Rectal smooth muscle tissue (tissue), 1 donor: ENCODE results near the gene SPTBN5.

Experiments
- H3K27ac ChIP-seq: one replicate; pipeline ENCODE4 v1.7.0; 2013; ENCODE audit warnings: low read depth, low read length, inconsistent platforms
- H3K27me3 ChIP-seq: one replicate; pipeline ENCODE4 v1.7.0; 2013; ENCODE audit warnings: low read length; ENCODE audit not compliant: control insufficient read depth, insufficient read depth
- H3K36me3 ChIP-seq: one replicate; pipeline ENCODE4 v1.7.0; 2013; ENCODE audit warnings: low read length; ENCODE audit not compliant: control insufficient read depth, insufficient read depth
- H3K4me1 ChIP-seq: one replicate; pipeline ENCODE4 v1.7.0; 2013; ENCODE audit warnings: low read length; ENCODE audit not compliant: control insufficient read depth, insufficient read depth
- H3K4me3 ChIP-seq: one replicate; pipeline ENCODE4 v1.7.0; 2013; ENCODE audit warnings: low read length
- H3K9ac ChIP-seq: one replicate; pipeline ENCODE4 v1.7.0; 2013; ENCODE audit warnings: low read length

SPTBN5 gene

DNA sequence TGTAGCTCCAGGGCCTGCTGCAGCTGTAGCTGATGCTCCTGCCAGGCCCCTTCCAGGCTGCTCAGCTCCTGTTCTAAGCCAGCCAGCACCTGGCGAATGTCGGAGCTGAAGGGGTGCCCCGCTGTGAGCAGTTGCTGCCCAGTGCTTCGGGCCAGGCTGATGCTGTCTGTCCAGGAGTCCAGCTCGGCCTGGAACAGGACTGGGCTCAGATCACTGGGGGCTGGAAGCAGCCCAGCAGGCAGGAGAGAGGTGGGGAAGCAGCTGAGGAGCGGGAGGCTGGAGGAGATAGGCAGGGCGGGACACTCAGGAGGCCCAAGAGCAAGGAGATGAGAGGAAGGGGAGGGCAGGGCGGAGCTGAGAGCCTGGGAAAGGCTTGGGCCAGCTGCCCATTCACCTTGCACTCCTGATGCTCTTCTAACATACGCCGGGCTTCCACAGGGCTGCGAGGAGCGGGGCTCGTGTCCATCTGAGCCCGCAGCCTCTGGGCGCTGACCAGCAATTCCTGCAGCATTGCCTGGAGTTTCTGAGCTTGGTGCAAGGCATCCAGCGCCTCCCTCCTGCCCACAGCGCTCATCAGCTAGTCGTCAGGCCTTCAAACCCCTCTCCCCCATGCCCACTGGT lies 32.0 kb downstream of the SPTBN5 start:
- Histone ChIP-seq H3K9ac (no peak overlapping the region), H3K4me3 (no peak overlapping the region), H3K4me1 (no peaks in the 10 kb centered on the region), H3K27ac (no peak overlapping the region), H3K36me3 (no peaks in the 10 kb centered on the region), H3K27me3 (no peaks in the 10 kb centered on the region)

DNA sequence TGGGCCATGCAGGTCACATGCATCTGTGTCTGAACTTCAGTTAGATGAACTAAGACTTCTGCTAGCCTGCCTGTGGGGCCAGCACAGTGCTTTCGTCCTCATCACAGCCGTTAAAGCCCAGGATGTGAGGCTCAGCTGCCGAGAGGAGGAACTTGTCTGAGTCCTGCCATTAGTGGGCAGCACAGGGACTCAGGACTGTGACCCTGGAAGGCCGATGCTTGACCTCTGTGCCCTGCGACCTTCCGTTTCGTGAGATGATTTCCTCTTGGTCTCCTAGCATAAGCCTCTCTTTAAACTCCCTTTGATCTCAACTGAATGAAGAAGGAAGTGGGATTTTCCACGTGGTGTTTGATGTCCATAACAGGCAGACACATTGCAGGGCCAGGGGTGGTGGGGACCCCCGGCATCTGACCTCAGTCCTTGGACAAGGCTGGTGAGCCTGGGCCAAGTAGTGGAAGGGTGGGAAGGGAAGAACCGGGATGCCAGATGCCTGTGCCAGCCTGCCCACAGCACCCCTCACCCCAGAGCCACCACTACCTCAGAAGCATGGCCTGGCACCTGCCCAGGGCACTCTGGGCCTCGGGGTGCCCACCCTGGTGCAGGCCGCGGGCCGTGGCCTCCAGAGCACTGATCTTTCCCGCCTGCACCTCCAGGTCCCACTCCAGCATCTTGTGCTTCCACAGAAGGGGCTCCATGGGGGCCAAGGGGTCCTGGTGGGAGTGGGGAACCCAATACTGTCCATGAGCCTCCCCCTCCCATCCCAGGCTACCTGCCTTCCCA lies 33.6 kb downstream of the SPTBN5 start:
- no peak overlapping the region for H3K4me3 ChIP-seq
- H3K4me1 ChIP-seq = no peaks in the 10 kb centered on the region
- no peaks in the 10 kb centered on the region for H3K36me3 ChIP-seq
- H3K27ac ChIP-seq = no peak overlapping the region
- no peaks in the 10 kb centered on the region for H3K27me3 ChIP-seq
- H3K9ac ChIP-seq = no peak overlapping the region

DNA sequence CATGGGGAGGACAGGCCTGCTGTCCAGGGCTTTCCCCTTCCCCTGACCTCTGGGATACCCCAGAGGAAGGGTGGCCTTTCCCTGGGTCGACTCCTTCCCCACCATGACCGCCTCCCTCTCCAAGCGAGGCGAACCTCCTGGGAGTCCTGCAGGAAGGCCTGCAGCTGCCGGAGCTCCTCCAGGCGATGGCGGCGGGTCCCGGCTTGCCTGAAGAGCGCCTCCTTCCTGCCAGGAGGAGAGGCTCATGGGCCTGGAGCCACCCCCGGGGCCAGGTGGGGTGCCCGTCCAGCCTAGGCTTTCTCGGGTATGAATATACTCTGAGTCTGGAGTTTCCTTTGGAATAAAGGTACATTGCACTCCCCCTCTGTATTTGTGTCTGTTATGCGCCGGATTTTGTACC lies 35.1 kb downstream of the SPTBN5 start:
- Histone ChIP-seq H3K36me3 (no peaks in the 10 kb centered on the region), H3K4me1 (no peaks in the 10 kb centered on the region), H3K9ac (no peak overlapping the region), H3K4me3 (no peak overlapping the region), H3K27ac (no peak overlapping the region), H3K27me3 (no peaks in the 10 kb centered on the region)

DNA sequence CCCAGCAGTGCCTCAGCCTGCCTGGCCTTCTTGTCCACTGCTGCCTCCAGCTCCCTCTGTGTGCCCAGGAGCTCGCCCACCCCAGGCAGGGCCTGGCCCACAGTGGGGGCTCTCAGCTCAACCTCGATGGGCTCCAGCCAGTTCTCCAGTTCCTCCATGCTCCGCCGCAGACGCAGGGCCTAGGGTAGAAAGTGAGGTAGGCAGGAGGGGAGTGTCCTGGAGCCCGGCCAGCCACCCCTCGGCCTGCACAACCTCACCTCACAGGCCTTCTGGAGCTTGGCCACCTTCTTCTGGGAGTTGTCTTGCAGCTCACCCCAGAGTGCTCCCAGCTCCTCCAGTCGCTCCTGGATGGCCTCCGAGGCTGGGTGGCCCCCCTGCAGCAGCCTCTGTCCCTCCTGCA lies 36.5 kb downstream of the SPTBN5 start:
- H3K27me3 ChIP-seq = no peaks in the 10 kb centered on the region
- no peaks in the 10 kb centered on the region for H3K36me3 ChIP-seq
- H3K4me3 ChIP-seq = no peak overlapping the region
- no peaks in the 10 kb centered on the region for H3K4me1 ChIP-seq
- H3K27ac ChIP-seq = no peak overlapping the region
- no peak overlapping the region for H3K9ac ChIP-seq

DNA sequence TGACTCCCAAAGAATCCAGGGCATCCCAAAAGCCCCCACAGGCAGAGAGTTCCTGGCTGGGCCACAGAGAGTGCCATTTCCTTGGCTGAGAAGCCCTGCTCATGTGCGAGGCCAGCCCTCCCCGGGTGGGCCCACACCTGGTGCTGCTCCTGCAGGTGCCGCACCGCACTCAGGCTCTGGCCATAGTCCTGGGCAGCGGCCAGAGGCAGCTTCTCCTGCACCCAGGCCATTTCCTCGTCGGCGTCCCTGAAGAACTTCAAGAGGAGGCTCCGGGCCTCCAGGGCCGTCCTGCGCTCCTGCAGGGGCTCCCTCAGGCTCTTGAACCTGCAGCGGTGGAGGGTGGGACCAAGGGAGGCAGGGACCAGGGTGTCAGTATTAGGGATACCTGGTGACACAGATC lies 37.1 kb downstream of the SPTBN5 start:
- Histone ChIP-seq H3K27ac (no peak overlapping the region), H3K4me1 (no peaks in the 10 kb centered on the region), H3K36me3 (no peaks in the 10 kb centered on the region), H3K27me3 (no peaks in the 10 kb centered on the region), H3K9ac (no peak overlapping the region), H3K4me3 (no peak overlapping the region)

DNA sequence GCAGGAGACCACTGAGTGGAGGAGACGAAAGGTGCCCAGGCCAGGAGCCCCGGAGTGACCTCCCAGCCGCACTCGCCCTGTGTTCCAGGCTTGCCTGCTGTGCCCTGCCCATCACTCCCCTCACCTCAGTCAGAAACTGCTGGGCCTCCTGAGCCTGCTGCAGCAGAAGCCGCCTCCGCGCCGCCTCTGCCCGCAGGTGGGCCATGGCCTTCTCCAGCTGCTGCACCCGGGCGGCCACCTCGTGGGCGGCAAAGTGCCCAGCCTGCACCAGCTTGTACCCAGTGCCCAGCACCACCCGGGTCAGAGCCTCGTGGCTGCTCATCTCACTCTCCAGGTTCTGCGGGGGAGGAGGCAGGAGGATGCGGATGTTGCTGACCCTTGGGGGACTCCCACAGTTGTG lies 37.6 kb downstream of the SPTBN5 start:
- no peak overlapping the region for H3K9ac ChIP-seq
- no peak overlapping the region for H3K27ac ChIP-seq
- no peak overlapping the region for H3K4me3 ChIP-seq
- H3K36me3 ChIP-seq = no peaks in the 10 kb centered on the region
- H3K27me3 ChIP-seq = no peaks in the 10 kb centered on the region
- H3K4me1 ChIP-seq = no peaks in the 10 kb centered on the region

DNA sequence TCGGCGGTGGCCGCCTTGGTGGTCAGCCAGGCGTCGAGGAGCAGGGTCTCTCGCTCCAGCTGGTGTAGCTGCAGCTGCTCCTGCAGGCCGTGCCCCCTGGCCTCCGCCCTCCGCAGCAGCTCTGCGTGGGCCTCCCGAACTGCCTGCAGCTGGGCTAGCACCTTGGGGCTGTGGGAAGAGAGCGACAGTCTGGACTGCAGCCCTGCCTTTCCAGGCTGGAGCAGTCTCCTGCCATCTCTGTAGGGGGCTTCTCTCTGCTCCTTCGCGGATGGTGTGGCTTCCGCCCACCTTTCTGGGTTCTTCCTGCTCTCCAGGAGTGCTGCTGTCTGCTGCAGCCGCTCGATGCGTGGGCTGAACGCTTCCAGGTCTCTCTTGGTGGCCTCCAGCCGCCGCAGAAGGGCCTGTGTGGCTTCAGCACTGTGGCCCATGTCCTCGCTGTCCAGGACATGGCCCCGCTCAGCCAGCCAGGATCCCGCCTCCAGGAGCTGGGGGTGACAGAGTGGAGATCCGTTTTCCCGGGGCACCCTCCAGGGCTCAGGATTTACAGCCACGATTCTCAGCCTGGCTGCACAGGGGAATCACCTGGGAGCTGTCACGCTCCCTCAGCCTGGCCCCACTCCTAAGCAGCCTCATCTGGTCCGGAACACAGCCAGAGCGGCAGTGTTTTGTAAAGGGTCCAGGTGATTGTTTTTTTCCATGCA lies 38.4 kb downstream of the SPTBN5 start:
- H3K4me1 ChIP-seq = no peaks in the 10 kb centered on the region
- no peak overlapping the region for H3K9ac ChIP-seq
- no peak overlapping the region for H3K4me3 ChIP-seq
- H3K36me3 ChIP-seq = no peaks in the 10 kb centered on the region
- no peak overlapping the region for H3K27ac ChIP-seq
- no peaks in the 10 kb centered on the region for H3K27me3 ChIP-seq

DNA sequence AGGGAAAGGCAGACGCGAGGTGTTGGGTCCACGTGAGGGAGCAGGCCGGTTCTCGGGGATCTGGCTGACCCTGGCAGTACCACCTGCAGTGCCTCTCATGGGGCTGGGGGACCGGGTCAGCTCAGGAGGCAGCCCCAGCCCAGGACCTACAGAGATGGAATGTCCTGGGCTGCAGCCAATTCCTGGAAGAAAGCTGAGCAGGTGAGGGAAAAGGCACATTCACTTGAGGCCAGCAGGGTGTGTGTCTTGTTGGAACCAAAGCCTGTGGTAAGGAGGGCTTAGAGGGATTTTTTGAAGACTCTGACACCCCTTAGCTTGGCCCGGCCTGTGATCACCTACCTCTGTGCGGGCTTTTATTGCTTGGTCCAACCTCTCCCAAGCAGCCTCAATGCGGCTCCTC lies 39.4 kb downstream of the SPTBN5 start:
- H3K4me1 ChIP-seq = no peaks in the 10 kb centered on the region
- H3K27ac ChIP-seq = no peak overlapping the region
- H3K27me3 ChIP-seq = no peaks in the 10 kb centered on the region
- no peaks in the 10 kb centered on the region for H3K36me3 ChIP-seq
- H3K9ac ChIP-seq = no peak overlapping the region
- no peak overlapping the region for H3K4me3 ChIP-seq

DNA sequence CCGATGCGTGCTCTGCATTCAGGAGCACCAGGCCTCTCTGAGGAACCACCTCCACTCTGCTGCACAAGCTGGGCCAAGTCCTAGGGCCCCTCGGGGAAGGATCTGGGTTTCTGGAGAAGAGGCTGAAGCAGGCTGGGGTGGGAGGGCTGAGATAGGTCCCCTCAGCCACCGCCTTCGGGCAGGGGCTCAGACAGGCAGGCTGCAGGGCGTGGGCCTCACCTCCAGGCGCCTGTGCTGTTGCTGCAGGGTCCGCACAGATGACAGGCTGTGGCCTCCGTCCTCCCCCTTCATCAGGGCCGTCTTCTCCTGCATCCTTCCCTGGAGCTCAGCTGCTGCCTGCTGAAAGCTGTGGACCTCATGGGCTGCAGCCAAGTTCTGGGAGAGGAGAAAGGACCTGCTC lies 40.0 kb downstream of the SPTBN5 start:
- Histone ChIP-seq H3K27ac (no peak overlapping the region), H3K4me3 (no peak overlapping the region), H3K9ac (no peak overlapping the region), H3K4me1 (no peaks in the 10 kb centered on the region), H3K27me3 (no peaks in the 10 kb centered on the region), H3K36me3 (no peaks in the 10 kb centered on the region)

DNA sequence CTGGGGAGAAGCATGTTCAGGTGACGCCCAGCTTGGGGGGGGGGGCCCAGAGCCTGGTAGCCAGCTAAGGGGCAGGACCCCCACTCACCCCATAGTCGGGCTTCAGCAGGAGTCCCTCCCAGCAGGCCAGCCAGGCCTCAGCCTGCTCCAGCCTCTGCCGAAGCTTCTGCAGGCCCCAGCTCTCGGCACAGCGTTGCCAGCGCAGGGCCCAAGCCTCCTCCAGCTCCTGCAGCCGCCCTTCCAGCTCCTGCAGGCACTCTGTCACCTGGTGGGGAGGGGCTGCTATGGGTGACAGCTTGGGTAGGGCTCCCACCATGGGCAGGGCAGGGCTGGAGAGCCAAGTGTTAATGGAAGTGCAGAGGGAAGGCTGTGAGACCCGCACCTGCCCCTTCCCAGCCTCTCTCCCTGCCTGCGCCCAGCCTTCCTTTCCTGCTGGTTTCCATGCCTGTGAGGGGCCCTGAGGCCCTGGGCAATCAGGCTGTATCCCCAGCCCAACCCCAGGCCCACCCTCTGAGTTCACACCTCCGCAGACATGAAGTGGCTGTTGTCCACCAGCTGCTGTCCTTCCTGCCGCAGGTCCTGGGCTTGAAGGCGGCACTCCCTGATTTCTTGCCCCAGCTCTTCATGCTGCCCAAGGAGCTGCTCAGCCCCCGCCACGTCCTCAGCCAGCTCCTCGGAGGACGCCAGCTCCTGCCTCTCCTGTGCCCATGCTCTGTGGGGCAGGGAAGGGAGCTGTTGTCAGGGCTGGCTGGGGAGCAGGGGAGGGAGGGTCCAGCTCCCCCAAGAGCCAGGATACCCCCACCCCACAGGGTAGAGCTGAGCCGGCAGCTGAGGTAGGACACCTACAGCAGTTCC lies 40.9 kb downstream of the SPTBN5 start:
- Histone ChIP-seq H3K9ac (no peak overlapping the region), H3K27me3 (no peaks in the 10 kb centered on the region), H3K36me3 (no peaks in the 10 kb centered on the region), H3K27ac (no peak overlapping the region), H3K4me3 (no peak overlapping the region), H3K4me1 (no peaks in the 10 kb centered on the region)

DNA sequence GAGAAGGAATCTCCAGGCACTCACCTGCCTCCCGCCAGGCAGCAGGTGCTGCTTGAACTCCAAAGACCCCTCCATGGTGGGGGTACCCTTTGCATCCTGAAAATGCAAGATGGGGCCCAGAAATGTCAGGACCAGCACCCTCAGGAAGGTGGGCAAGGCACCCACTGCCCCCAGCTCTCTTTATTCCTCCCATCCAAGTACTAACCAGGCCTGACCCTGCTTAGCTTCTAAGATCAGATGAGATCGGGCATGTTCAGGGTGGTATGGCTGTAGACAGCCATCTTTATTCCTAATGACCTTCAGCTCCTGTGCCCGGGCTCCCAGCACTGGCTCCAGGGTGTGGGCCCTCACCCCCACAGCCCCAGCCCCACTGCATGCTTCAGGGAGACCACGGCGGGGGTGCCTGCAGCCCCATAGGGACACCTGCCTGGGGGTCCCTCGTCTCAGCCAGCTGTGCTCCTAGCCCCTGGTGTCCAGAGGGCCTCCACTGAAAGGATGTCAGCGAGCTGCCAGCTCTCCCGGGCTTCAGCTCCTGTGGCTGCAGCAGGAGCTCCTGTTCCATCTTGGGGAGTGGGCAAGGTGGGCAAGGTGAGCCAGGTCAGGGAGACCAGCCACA lies 42.0 kb downstream of the SPTBN5 start:
- no peak overlapping the region for H3K27ac ChIP-seq
- no peaks in the 10 kb centered on the region for H3K36me3 ChIP-seq
- H3K4me3 ChIP-seq = no peak overlapping the region
- no peaks in the 10 kb centered on the region for H3K4me1 ChIP-seq
- no peak overlapping the region for H3K9ac ChIP-seq
- H3K27me3 ChIP-seq = no peaks in the 10 kb centered on the region

DNA sequence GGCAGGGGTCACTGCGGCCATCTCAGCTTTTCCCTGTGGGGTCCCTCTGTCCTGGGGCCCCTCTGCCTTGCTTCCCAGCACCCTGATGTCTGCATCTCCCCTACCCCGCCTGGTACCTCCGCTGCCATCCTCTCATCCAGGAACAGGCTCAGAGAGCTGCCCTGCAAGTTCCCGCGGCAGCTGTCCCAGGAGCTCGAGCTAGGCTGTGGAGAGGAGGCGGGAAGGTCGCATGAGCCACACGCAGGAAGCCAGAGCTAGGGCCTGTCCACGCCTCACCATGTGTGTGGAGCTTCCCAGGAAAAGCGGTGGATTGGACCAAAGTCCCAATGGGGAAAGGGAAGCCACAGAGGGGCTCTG lies 42.7 kb downstream of the SPTBN5 start:
- H3K4me3 ChIP-seq = no peak overlapping the region
- no peaks in the 10 kb centered on the region for H3K27me3 ChIP-seq
- H3K36me3 ChIP-seq = peaks cover 6% of the 10 kb centered on the region
- H3K9ac ChIP-seq = no peak overlapping the region
- no peaks in the 10 kb centered on the region for H3K4me1 ChIP-seq
- H3K27ac ChIP-seq = no peak overlapping the region
